Epithelial cell of prostate (primary cell): ENCODE measurements around the gene TSPY3.
"Not testable (repeated sequence)": the region's sequence is repeated elsewhere in the genome, so short reads cannot be mapped to it uniquely, and the experiment has no call there.

ENCODE experiments used
- DNase-seq: peaks from one replicate; pipeline ENCODE4 v3.0.0-alpha.2; 2011; ENCODE audit warnings: low read depth, low spot score
- H3K27ac ChIP-seq: fragments of 450-650 bp; 2 replicates; pipeline ENCODE4 v1.5.1; 2017; ENCODE audit warnings: mild to moderate bottlenecking

The TSPY3 gene

GRCh38 chrY:9398121-9398520 is at the start of gene TSPY3:
TSS of gene TSPY3 (plus strand) at chrY:9398421. CDS start at chrY:9398467, 46 bp downstream.
- H3K27ac ChIP-seq, DNase-seq: not testable (repeated sequence)

GRCh38 chrY:9357497-9357896 is 40.7 kb upstream of the TSPY3 start, which contains the start of gene TSPY8:
TSS of gene TSPY8 (plus strand) at chrY:9357797. CDS start at chrY:9357843, 46 bp downstream.
- not testable (repeated sequence) for H3K27ac ChIP-seq, DNase-seq

- not testable (repeated sequence) for H3K27ac ChIP-seq, DNase-seq
Measured at GRCh38 chrY:9396527-9396926, 1.7 kb upstream of the TSPY3 start.
